K562 (cell line): ENCODE data around the gene ENOSF1. TPM values are rescaled to one million over a fixed set of nuclear protein-coding genes. Genes with fewer than 3 reads are reported as not detected.

Source experiments
- MAFG ChIP-seq: fragments of 450-650 bp; conservative IDR thresholded peaks from 2 replicates; pipeline ENCODE4 v1.6.1; 2016; ENCODE audit warnings: missing genetic modification characterization, missing compliant biosample characterization
- MGA ChIP-seq: fragments of 450-650 bp; IDR thresholded peaks from 2 replicates; pipeline ENCODE4 v1.6.1; 2016; ENCODE audit warnings: mild to moderate bottlenecking, moderate library complexity
- POLR2AphosphoS2 ChIP-seq: IDR thresholded peaks from 2 replicates; pipeline ENCODE4 v1.6.1; 2012; ENCODE audit warnings: low read length, improper control_type of control experiment
- SFPQ ChIP-seq: fragments of 200-400 bp; formaldehyde crosslinking; IDR thresholded peaks from 2 replicates; pipeline ENCODE4 v1.6.1; 2017; ENCODE audit warnings: mild to moderate bottlenecking, low read depth, low read length, moderate library complexity
- polyA plus RNA-seq, 8 experiments: library from polyadenylated mRNA; depleted of rRNA in 4 of 8; stranded (reverse) in 5 of 8; unstranded in 3 of 8; fragments of >200 nt; fragmentation: Nextera tagmentation in 2 of 8; fragmentation: Illumina TruSeq in 1 of 8; extraction: Ambion mirVana in 2 of 8; extraction: Trizol in 1 of 8; gene quantifications; 2 replicates each; pipeline versions ENCODE4 v1.2.1 to v1.2.3, GENCODE V29; 2011 to 2014; ENCODE audit warnings: inconsistent platforms in 1 of 8, missing spikeins in 1 of 8
- total RNA-seq, 7 experiments: library from RNA; depleted of rRNA in 6 of 7; stranded (reverse); fragments of >200 nt in 6 of 7; fragmentation: Illumina TruSeq in 2 of 7; extraction: Trizol in 2 of 7; gene quantifications; 2 replicates each; pipeline versions ENCODE4 v1.2.1 to v1.2.3, GENCODE V29; 2011 to 2021; ENCODE audit warnings: low replicate concordance in 1 of 7
- TF ChIP-seq, protein P1 (sequence below), 3 experiments: fragments of 200-800 bp in 1 of 3; fragments of 250-450 bp in 1 of 3; fragments of 450-650 bp in 1 of 3; sonication (Bioruptor Pico) in 1 of 3; sonication (Bioruptor generic) in 1 of 3; formaldehyde crosslinking in 1 of 3; IDR thresholded peaks; 2 replicates each; pipeline versions ENCODE4 v1.6.1 to v1.8.0; 2016 to 2022; ENCODE audit warnings: mild to moderate bottlenecking in 2 of 3, missing genetic modification characterization in 2 of 3, missing compliant biosample characterization in 1 of 3, moderate library complexity in 1 of 3

The ENOSF1 gene
- total and polyA plus RNA-seq, 9 of the 15 experiments (the other 6 are each of a cell fraction or from before 2014, with no cell fraction given) = 15.5 to 66.4 (median 46.5) TPM

- TF ChIP-seq, protein P1, sequence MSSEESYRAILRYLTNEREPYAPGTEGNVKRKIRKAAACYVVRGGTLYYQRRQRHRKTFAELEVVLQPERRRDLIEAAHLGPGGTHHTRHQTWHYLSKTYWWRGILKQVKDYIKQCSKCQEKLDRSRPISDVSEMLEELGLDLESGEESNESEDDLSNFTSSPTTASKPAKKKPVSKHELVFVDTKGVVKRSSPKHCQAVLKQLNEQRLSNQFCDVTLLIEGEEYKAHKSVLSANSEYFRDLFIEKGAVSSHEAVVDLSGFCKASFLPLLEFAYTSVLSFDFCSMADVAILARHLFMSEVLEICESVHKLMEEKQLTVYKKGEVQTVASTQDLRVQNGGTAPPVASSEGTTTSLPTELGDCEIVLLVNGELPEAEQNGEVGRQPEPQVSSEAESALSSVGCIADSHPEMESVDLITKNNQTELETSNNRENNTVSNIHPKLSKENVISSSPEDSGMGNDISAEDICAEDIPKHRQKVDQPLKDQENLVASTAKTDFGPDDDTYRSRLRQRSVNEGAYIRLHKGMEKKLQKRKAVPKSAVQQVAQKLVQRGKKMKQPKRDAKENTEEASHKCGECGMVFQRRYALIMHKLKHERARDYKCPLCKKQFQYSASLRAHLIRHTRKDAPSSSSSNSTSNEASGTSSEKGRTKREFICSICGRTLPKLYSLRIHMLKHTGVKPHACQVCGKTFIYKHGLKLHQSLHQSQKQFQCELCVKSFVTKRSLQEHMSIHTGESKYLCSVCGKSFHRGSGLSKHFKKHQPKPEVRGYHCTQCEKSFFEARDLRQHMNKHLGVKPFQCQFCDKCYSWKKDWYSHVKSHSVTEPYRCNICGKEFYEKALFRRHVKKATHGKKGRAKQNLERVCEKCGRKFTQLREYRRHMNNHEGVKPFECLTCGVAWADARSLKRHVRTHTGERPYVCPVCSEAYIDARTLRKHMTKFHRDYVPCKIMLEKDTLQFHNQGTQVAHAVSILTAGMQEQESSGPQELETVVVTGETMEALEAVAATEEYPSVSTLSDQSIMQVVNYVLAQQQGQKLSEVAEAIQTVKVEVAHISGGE (CRISPR knock-in tag; IDR thresholded peaks at IDR 0.05) = no peak
- TF ChIP-seq POLR2AphosphoS2 = 0 out of 2 replicates have a peak, but pooled peaks have one; percentile 7
- peak; percentile 70 for TF ChIP-seq MGA
- TF ChIP-seq SFPQ = no peak
- TF ChIP-seq MAFG (tag) = peak; percentile 94
Measured at GRCh38 chr18:658947-659533, 53.4 kb downstream of the ENOSF1 start (continued).
